Lung microvascular endothelial cell (primary cell): ENCODE data around the gene USPL1. TPM values are rescaled to one million over a fixed set of nuclear protein-coding genes. Genes with fewer than 3 reads are reported as not detected.

ENCODE experiments used
- DNase-seq, 2 donors: peaks; one replicate each; pipeline versions ENCODE4 v3.0.0 to v3.0.0-alpha.2; 2010; ENCODE audit warnings: low read depth in 2 of 2
- total RNA-seq: library from RNA; depleted of rRNA; stranded (reverse); fragments of >200 nt; gene quantifications from 2 replicates; pipeline ENCODE4 v1.2.1, GENCODE V29; 2014

Gene USPL1
- total RNA-seq, 1 donor from 2014 or later, result 9.9 TPM

- DNase-seq, result peak; percentile 37 to 47
Observed at GRCh38 chr13:30696278-30697176, 78.8 kb downstream of the USPL1 start.

DNA sequence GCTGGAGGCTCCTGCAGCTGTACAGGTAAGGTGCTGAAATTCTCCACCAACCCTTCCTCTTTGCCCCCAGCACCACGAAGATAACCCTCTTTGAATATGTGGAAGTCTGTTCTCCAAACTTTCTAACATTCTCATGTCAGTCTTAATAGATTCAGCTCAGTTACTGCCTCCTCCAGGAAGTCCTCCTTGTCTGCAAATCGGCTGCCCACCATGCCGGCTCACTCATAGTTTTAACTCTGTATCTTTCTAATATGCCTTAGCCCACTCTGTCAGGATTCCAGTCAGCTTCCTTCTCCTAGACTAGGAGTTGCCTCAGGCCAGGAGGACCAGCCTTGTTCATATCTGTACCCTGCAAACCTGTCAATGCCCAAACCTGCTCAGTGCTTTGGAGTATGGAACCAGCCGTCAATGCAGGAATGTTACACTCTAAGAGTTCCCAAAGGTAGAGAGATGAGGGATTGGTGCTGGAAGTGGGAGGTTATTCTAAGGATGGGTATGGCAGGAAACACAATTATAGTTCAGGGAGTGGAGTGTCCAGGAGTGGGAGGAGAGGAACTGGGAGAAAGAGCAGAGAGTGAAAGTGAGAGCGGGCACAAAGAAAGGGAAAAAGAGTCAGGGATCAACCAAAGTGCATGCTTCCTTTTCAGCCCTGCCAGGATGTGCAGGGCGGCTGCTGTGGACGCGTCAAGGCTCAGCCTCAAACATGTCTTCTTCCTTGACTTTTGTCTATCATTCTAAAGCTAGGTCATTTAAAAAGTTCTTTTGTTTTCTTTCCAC lies 79.6 kb downstream of the USPL1 start:
- DNase-seq, result peak; percentile 48 to 63

DNA sequence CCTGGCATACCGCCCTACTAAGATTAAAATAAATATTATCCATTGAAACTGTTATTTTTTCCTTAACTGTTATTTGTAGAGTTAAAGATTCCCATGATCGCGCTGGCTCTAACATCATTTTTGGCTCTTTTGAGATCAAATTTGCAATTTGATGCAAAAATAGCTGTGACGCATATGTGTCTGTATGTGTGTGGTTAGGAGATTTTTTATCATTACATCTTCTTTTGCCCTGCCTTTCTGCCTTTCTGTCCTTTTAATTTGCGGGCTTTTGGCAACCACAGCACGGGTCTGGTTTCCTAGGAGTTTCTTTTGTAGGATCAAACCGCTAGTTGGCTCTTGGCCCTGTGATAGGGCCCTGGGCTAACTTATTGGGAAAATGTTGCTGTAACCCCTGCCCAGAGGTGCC lies 80.3 kb downstream of the USPL1 start:
- peak in 1 of 2 donors; percentile 81 for DNase-seq

DNA sequence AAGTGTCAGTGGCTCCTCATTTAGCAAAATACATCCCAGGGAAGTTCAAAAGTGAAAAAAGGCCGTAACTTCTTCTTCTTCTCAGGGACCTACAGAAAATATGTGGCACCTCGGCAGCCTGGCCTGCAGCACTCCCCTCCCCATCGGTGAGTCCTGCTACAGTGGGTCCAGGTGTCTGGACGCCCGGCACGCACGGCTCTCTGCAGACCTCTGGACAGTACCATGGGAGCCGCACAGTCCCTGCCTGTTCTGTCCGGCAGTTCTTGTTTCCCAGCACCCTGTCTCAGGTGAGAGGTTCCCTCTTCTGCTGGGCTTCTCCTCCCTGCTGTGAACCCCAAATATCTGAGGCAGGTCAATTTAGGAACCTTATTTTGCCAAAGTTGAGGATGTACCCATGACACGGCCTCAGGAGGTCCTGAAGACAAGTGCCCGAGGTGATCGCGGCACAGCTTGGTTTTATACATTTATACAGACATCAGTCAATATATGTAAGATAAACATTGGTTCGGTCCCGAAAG lies 80.8 kb downstream of the USPL1 start:
- no peak for DNase-seq

DNA sequence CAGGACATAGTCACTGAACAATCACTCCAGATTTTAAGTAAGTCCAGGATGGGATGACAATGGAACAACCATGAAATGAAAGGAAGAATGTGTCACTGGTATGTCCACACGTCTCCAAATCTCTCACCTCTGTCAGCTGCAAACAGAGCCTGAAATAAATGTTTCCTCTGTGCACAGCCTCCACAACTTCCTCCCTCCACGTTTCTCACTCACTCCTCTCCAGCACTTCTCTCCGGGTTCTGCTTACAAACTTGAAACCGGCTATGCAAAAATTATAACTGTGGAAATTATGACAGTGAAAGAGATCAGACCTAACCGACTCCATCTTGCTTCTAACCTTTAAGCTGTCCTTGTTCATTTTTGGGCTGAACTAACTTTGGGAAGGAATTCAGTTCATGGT lies 82.6 kb downstream of the USPL1 start:
- peak in 1 of 2 donors; percentile 35 for DNase-seq

DNA sequence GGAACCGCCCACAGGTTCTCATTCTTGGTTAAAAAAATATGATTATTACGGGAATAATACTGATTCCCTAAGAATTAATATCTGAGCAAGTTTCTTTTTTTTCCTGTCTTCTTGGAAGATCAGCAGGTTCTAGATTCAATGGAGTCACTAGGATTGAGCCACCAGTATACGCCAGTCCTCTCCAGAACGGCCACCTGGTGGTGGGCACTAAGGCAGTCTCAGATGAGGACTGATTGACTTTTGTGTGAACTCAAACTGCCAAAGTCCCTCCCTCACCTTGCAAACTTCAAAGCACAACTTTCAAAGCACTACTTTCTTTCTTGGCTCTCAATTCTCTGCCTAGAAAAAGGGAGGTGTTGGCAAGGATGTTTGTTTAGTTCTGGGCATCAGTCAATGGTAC lies 84.3 kb downstream of the USPL1 start:
- DNase-seq, result no peak

DNA sequence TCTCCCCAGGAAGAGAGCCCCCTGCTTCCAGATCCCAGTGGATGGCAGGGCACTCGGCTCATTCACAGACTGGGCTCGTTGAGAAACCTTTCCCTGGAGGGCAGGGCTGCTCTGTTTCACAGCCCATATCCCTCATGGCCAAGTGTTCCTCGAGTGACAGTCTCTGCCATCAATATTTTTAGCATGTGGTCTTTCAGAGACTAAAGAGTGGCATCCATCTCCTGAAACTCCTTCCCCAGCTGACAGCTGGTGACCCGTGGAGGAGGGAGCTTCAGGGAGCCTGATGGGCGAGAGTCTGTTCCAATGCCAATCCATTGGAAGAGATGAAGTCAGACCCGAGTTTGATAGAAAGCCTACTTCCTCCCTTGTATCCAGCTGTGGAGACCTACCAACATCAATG lies 86.9 kb downstream of the USPL1 start:
- DNase-seq, result no peak

- DNase-seq, result no peak
Observed at GRCh38 chr13:30705680-30706079, 88.0 kb downstream of the USPL1 start.

DNA sequence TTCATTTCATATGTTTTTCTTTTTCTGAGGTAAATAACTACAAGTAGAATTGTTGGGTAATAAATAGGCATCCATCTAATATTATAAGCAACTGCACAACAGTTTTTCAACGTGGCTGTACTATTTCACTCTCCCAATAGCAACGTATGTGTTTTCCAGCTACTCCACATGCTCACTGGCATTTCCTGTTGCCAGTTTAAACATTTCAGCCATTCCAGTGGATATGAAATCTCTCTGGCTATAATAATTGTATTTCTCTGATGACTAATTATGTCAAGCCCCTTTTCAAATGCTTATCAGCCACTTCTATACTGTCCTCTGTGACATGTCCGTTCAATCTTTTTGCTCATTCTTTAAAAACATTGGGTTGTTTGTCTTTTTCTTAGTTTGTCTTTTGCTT lies 90.8 kb downstream of the USPL1 start:
- peak; percentile 77 to 86 for DNase-seq

Other genes with a start within 250 kb of the USPL1 start
- gene UBE2L5, start 195.4 kb upstream of the USPL1 start, total RNA-seq, result not detected in 2 replicates
- 90.1 and 104 TPM in 2 replicates for gene HMGB1, start 152.0 kb upstream of the USPL1 start, total RNA-seq
- gene ALOX5AP, start 117.6 kb downstream of the USPL1 start, total RNA-seq, result 0.22 TPM in 1 of 2 replicates, not detected in the other